Mesenteric fat pad (tissue), 1 donor: Measurements from ENCODE around the gene GSTM1. TPM values are rescaled to one million over a fixed set of nuclear protein-coding genes. Genes with fewer than 3 reads are reported as not detected.
"Not testable (repeated sequence)": the region's sequence is repeated elsewhere in the genome, so short reads cannot be mapped to it uniquely, and the experiment has no call there.

Experiments used
- DNase-seq: peaks from one replicate; pipeline ENCODE4 v3.0.0-alpha.2; 2020; ENCODE audit warnings: low spot score
- total RNA-seq: library from RNA; stranded (reverse); fragmentation: NEBNext Ultra II Directional; extraction: Animal tissue kit (Norgen Biotek cat#: 25700); gene quantifications from one replicate; pipeline ENCODE4 v1.2.1, GENCODE V29; 2021
- donor health status: DM: yes; HTN: yes; CAD: no.

Gene GSTM1
- total RNA-seq, 1 donor from 2014 or later, result not detected

- DNase-seq, result no peak
Measured at GRCh38 chr1:109659997-109660690, 27.5 kb upstream of the GSTM1 start.

- DNase-seq, result not testable (repeated sequence)
Measured at GRCh38 chr1:109660691-109661026, 27.0 kb upstream of the GSTM1 start.

- DNase-seq, result no peak
Measured at GRCh38 chr1:109661391-109661790, 26.2 kb upstream of the GSTM1 start.

- DNase-seq, result no peak
Measured at GRCh38 chr1:109664671-109665070, 22.9 kb upstream of the GSTM1 start.

- peak; percentile 95 for DNase-seq
Measured at GRCh38 chr1:109667452-109668122, 20.0 kb upstream of the GSTM1 start, which contains the start of gene GSTM2. TSS of gene GSTM2 (plus strand) at chr1:109668057. CDS start at chr1:109668116, 59 bp downstream.

- no peak for DNase-seq
Measured at GRCh38 chr1:109668123-109668775, 19.4 kb upstream of the GSTM1 start.

GRCh38 chr1:109669246-109669948 is 18.2 kb upstream of the GSTM1 start:
- no peak for DNase-seq

- DNase-seq, result not testable (repeated sequence)
Measured at GRCh38 chr1:109669949-109670302, 17.7 kb upstream of the GSTM1 start.

- no peak for DNase-seq
Measured at GRCh38 chr1:109671067-109671466, 16.6 kb upstream of the GSTM1 start.

GRCh38 chr1:109673861-109674260 is 13.8 kb upstream of the GSTM1 start:
- not testable (repeated sequence) for DNase-seq

- DNase-seq, result not testable (repeated sequence)
Measured at GRCh38 chr1:109676683-109677381, 10.8 kb upstream of the GSTM1 start.

- DNase-seq, result no peak
Measured at GRCh38 chr1:109677459-109677858, 10.2 kb upstream of the GSTM1 start.

GRCh38 chr1:109678637-109679036 is 9.0 kb upstream of the GSTM1 start:
- DNase-seq, result not testable (repeated sequence)

GRCh38 chr1:109684777-109685176 is 2.8 kb upstream of the GSTM1 start:
- DNase-seq, result not testable (repeated sequence)

GRCh38 chr1:109685399-109685798 is 2.2 kb upstream of the GSTM1 start:
- not testable (repeated sequence) for DNase-seq

- DNase-seq, result not testable (repeated sequence)
Measured at GRCh38 chr1:109685890-109686289, 1.7 kb upstream of the GSTM1 start.

GRCh38 chr1:109687109-109687508 is 508 bp upstream of the GSTM1 start:
- DNase-seq, result not testable (repeated sequence)

- DNase-seq, result no peak
Measured at GRCh38 chr1:109689844-109690405, 2.3 kb downstream of the GSTM1 start.

- DNase-seq, result no peak
Measured at GRCh38 chr1:109691759-109692158, 4.1 kb downstream of the GSTM1 start.

GRCh38 chr1:109694400-109694799 is 6.8 kb downstream of the GSTM1 start:
- not testable (repeated sequence) for DNase-seq

- DNase-seq, result not testable (repeated sequence)
Measured at GRCh38 chr1:109695138-109695537, 7.5 kb downstream of the GSTM1 start.
